Smooth muscle cell (in vitro differentiated cells): ENCODE results near the gene CFAP141. TPM values are rescaled to one million over a fixed set of nuclear protein-coding genes. Genes with fewer than 3 reads are reported as not detected.
A peak's percentile ranks its signal among the peaks of the same experiment; 100 is the strongest.

Source experiments
- DNase-seq: peaks from one replicate; lab custom pipeline; 2025; ENCODE audit not compliant: unreplicated experiment; lab: John Stamatoyannopoulos, UW
- H2AFZ ChIP-seq: fragments of 200-600 bp; sonication (generic); 2 replicates; pipeline ENCODE4 v1.6.0; 2016; ENCODE audit warnings: antibody characterized with exemption, low read depth, mild to moderate bottlenecking
- H3F3A ChIP-seq: fragments of 200-600 bp; sonication (generic); 2 replicates; pipeline ENCODE4 v1.6.0; 2017; ENCODE audit warnings: antibody characterized with exemption, low read depth
- H3K27ac ChIP-seq: fragments of 200-600 bp; sonication (generic); 2 replicates; pipeline ENCODE4 v1.5.1; 2016; ENCODE audit warnings: low read depth, mild to moderate bottlenecking
- H3K27me3 ChIP-seq: fragments of 200-600 bp; sonication (generic); 2 replicates; pipeline ENCODE4 v1.6.1; 2016; ENCODE audit warnings: low read depth, mild to moderate bottlenecking
- H3K36me3 ChIP-seq: fragments of 200-600 bp; sonication (generic); 2 replicates; pipeline ENCODE4 v1.5.1; 2016; ENCODE audit warnings: low read depth
- H3K4me1 ChIP-seq: fragments of 200-600 bp; sonication (generic); 2 replicates; pipeline ENCODE4 v1.5.1; 2016; ENCODE audit warnings: low read depth
- H3K4me2 ChIP-seq: fragments of 200-600 bp; sonication (generic); 2 replicates; pipeline ENCODE4 v1.6.0; 2016; ENCODE audit warnings: mild to moderate bottlenecking
- H3K4me3 ChIP-seq: fragments of 200-600 bp; sonication (generic); 2 replicates; pipeline ENCODE4 v1.5.1; 2016; ENCODE audit warnings: mild to moderate bottlenecking
- H3K79me2 ChIP-seq: fragments of 200-600 bp; sonication (generic); 2 replicates; pipeline ENCODE4 v1.6.0; 2016; ENCODE audit warnings: low read depth, mild to moderate bottlenecking
- H3K9ac ChIP-seq: fragments of 200-600 bp; sonication (generic); 2 replicates; pipeline ENCODE4 v1.6.0; 2016; ENCODE audit warnings: low read depth
- H3K9me3 ChIP-seq: fragments of 200-600 bp; sonication (generic); replicated peaks from 2 replicates; pipeline ENCODE4 v1.5.1; 2016; ENCODE audit warnings: low read depth
- H4K20me1 ChIP-seq: fragments of 200-600 bp; sonication (generic); 2 replicates; pipeline ENCODE4 v1.6.0; 2016; ENCODE audit warnings: low read depth
- CTCF ChIP-seq: fragments of 200-600 bp; sonication (generic); IDR thresholded peaks from 2 replicates; pipeline ENCODE4 v1.5.1; 2017; ENCODE audit warnings: borderline replicate concordance, mild to moderate bottlenecking, antibody characterized with exemption; ENCODE audit not compliant: insufficient read depth, poor library complexity, severe bottlenecking
- WGBS: methylation state at CpG from one replicate; pipeline ENCODE4 v1.1.7; 2016; ENCODE audit warnings: low lambda C conversion rate; 5-methylcytosine and 5-hydroxymethylcytosine counted together
- polyA plus RNA-seq: library from polyadenylated mRNA; unstranded; fragments of >200 nt; fragmentation: Nextera tagmentation; extraction: Ambion mirVana; gene quantifications from 2 replicates; pipeline ENCODE4 v1.2.1, GENCODE V29; 2016
- total RNA-seq: library from RNA; depleted of rRNA; stranded (reverse); fragments of >200 nt; gene quantifications from 2 replicates; pipeline ENCODE4 v1.2.3, GENCODE V29; 2014

CFAP141 gene
- total and polyA plus RNA-seq, 2 experiments from 2014 or later: not detected

DNA sequence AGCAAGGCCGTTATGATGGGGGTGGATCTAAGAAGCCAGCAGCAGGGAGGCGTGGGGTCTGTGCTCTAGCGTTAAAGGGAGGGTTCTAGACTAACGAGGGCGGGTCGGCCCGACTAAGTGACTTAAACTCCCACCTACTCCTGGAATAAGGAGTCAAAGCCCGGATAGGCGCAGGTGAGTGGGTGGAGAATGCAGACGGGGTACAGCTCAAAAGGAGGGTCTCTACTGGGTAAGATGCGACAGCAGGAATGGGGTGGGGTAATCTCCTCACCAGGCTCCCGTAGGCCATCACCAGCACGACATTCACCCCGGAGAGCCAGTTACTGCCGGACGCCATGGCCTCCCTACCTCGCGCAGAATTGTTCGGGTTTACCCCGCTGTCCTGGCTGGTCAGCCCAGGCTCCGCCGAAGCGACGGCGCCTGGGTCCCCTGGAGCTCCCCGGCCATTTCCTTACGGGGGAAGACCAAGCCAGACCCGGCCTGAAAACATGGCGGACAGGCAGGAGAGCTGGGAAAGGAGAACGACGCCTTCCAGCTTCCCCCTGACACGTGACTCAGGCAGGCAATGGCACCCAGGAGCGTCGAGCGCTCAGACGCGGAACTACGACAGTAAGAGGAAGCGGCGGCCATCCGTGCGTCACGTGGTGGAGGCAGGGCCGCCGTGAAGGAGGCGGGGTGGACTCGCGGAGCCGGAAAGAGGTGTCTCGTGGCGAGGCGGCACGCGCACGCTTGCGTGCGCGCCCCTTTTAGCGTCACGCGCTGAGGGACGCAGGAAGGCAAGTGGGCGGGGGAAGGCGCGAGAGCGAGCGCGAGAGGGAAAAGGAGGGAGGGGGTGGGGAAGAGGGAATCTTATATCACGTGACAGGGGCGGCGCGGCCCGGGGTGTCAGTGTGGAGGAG, 14.2 kb upstream of the CFAP141 start, which contains the start of gene UBAP2L:
Gene UBAP2L (plus strand): TSS at position 885 of the 899 bp plus-strand sequence. CDS start 4,169 bp downstream, outside the sequence.
- Histone ChIP-seq H3K9me3 (no peaks in the 10 kb centered on the region), H3K4me3 (peak within 1 kb of the TSS; percentile 95), H3K4me2 (peak within 1 kb of the TSS; percentile 98), H3F3A (no peaks in the 10 kb centered on the region), H3K9ac (peak within 1 kb of the TSS; percentile 99), H2AFZ (peak within 1 kb of the TSS; percentile 73), H3K36me3 (no peaks in the 10 kb centered on the region), H3K27me3 (no peaks in the 10 kb centered on the region), H3K27ac (peak within 1 kb of the TSS; percentile 99), H3K79me2 (peaks cover 88% of the 10 kb centered on the region), H4K20me1 (peaks cover 44% of the 10 kb centered on the region), H3K4me1 (peaks cover 28% of the 10 kb centered on the region)
- DNase-seq: peak; percentile 90
- WGBS: under 1% methylated on average over 62 of the region's 73 CpGs
- no peak for TF ChIP-seq CTCF

- no peak for DNase-seq
- peaks cover 28% of the 10 kb centered on the region for H3K4me1 ChIP-seq
- H2AFZ ChIP-seq: no peak overlapping the region
- H3K9ac ChIP-seq: peak overlapping the region; percentile 99
- no peaks in the 10 kb centered on the region for H3K36me3 ChIP-seq
- H3K27me3 ChIP-seq: no peaks in the 10 kb centered on the region
- no peaks in the 10 kb centered on the region for H3K9me3 ChIP-seq
- peak overlapping the region; percentile 99 for H3K27ac ChIP-seq
- H3K4me3 ChIP-seq: peak overlapping the region; percentile 87
- H3K4me2 ChIP-seq: peak overlapping the region; percentile 84
- 41% methylated on average over 5 of the region's 5 CpGs for WGBS
- H3K79me2 ChIP-seq: peaks cover 80% of the 10 kb centered on the region
- no peak for TF ChIP-seq CTCF
- no peaks in the 10 kb centered on the region for H3F3A ChIP-seq
- H4K20me1 ChIP-seq: peaks cover 38% of the 10 kb centered on the region
These were observed 13.4 kb upstream of the CFAP141 start for GRCh38 chr1:154219541-154219940.

DNA sequence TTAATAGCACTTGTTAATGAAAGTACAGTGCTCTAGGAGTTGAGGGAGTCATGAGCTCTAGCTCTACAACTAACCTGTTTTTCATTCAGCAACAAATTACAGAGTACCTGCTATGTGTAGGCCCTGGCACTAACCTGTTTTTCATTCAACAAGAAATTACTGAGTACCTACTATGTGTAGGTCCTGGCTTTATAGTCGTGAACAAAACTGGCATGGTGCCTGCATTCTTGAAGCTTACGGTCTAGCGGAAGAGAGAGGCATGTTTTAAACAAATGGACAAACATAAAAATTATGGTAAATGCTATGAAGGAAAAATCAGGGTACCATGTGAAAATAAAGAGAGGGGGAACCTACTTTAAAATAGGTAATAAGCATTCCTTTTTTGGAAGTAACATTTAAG, 12.4 kb upstream of the CFAP141 start:
- H3K79me2 ChIP-seq: peaks cover 75% of the 10 kb centered on the region
- H3K4me2 ChIP-seq: peak overlapping the region; percentile 84
- WGBS: 92% methylated on average over 3 of the region's 3 CpGs
- no peaks in the 10 kb centered on the region for H3K27me3 ChIP-seq
- DNase-seq: no peak
- no peak for TF ChIP-seq CTCF
- no peaks in the 10 kb centered on the region for H3F3A ChIP-seq
- H3K9me3 ChIP-seq: no peaks in the 10 kb centered on the region
- H2AFZ ChIP-seq: no peak overlapping the region
- no peak overlapping the region for H3K9ac ChIP-seq
- H3K36me3 ChIP-seq: no peaks in the 10 kb centered on the region
- H3K4me3 ChIP-seq: peak overlapping the region; percentile 87
- H3K4me1 ChIP-seq: peaks cover 28% of the 10 kb centered on the region
- peaks cover 38% of the 10 kb centered on the region for H4K20me1 ChIP-seq
- H3K27ac ChIP-seq: no peak overlapping the region
